Activated CD4-positive, alpha-beta T cell treated with anti-CD3 and anti-CD28 coated beads, Interleukin-2, Interleukin-6, amounts not matched to agents 100 ng/mL and 50 ng/mL, durations not matched to agents 16 hours and 8 hours (primary cell): Measurements from ENCODE around the gene ARHGEF12.
A peak's percentile ranks its signal among the peaks of the same experiment; 100 is the strongest.

Experiments
- DNase-seq: peaks from one replicate; pipeline ENCODE4 v3.0.0-alpha.2; 2020

Gene ARHGEF12

DNA sequence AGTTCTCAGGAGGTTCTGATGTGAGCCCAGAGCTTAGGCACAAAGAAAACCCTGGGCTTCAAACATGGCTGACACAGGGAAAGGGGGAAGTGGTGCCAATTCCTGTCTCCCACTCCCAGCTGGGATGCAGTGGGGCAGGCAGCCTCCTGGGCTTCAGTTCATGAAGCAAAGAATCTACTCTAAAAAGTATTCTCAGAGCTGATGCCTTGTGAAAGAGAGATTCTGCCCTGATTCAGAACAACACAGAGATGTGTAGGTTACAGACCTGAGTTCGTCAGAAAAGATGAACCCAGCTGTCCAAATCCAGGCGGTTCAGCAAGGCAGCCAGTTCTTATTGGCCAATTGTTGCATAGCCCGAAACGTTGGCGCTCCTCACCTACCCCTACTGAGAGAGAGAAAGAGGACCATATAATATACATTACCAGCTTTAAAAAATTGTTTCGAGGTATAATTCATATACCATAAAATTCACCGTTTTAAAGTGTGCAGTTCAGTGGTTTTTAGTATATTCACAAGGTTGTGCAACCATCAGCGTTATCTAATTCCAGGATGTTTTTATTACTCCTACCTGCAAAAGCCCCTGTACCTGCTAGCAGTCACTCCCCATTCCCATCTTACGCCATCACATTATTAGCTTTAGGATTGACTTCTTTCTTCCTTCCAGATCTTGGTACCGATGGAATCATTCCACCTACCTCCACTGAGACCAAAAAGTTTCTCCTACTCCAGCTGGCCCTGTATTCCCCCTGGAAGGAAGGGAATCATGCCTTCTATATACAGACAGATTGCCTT, 18.3 kb upstream of the ARHGEF12 start:
- DNase-seq, result no peak

DNA sequence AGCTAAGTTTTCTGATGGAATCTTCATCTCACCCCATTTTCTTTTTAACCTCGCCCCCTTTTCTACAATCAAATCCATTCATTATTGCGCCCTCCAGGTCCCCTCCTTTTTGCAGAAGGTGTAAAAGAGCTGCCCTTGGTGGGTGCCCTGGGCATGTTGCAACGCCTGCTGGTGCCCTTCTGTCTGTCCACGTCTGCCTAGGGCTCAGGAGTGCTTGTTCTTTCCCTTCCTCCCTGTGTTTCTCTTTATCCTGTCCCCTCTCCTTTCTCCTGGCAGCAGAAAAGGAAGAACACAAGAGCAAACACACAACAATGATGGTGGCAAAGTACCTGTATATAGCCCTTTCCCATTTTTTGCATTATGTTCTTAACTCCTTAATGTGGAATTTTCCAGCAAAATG, 17.3 kb upstream of the ARHGEF12 start:
- no peak for DNase-seq

DNA sequence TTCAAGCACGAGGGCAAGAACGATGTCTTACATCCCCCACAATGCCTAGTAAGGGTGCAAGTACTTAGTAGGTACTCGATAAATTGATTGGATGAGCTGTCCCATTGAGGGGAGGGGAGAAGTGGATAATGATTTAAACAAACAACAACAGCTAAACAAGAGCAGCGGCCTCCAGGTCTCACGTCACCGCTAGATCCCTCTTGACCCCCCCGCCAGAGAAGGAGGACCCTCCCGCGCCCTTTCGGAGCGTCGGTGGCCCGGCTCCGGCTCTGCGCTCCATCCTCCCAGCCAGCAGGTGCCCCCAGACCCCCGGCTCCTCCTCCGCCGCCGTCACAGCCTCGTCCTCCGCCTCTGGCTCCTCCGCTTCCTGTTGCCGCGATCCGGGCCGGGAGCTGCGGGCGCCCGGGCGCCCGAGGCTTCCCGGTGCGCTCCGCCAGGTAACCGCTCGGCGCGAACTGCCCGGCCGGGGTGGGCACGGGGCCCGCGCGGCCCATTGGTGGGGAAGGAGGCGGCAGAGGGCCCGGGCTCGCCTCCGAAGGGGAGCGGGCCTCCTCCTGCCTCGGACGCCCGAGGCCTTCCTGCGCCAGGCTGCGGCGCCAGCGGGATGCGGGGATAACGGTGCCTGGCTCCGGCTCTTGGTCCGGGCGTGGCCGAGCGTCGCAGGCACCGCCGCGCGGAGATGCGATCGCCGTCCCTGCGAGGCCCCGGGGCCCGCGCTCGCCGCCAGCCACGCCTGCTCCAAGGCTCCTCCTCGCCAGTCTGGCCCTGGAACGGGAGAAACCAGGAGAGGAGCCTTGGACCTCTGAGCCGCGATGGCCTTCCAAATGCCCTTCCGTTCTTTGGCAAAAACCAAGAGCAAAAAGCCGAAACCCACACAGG, 11.0 kb upstream of the ARHGEF12 start, which contains the start of gene TLCD5:
TLCD5 (plus strand) TSS at position 368 of the 879 bp plus-strand sequence. CDS start 2,143 bp downstream, outside the sequence.
- DNase-seq, result peak; percentile 49

DNA sequence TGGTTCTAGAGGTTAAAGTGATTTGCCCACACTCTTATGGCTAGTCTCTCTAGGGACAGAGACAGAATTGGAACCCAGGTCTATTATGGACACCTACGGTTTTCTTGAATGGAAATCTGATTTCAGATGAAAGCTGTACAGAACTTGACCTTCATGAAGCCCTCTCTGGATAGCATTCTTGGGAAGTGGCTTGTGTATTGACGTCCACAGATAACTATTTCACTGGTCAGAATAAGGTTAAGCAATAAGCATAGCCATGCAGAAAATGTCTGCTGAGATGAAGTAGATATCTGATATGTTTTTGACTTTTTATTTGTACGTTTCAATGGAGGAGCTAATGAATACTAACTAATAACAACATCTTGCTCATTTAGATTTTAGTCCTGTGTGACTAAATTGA, 10.0 kb upstream of the ARHGEF12 start:
- DNase-seq, result no peak

DNA sequence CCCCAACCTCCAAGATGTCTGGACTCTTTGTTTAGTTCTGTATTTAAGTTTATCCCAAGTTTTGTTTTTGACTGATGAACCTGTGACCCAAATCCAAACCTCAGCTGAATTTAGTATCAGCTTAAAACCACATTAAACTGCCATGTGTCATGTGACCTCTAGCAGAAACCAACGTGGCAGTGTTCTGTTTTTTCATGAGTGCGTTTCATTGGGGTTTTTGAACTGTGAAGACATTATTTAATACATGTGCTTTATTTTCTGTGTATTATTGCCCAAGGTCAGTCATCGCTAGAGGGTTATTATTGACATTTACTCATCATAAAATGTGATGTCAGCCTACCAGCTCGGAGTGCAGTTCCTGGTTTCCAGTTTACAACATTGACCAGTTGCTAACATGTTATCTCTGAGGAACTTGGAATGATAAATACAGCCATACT, 9.3 kb upstream of the ARHGEF12 start:
- DNase-seq, result no peak

DNA sequence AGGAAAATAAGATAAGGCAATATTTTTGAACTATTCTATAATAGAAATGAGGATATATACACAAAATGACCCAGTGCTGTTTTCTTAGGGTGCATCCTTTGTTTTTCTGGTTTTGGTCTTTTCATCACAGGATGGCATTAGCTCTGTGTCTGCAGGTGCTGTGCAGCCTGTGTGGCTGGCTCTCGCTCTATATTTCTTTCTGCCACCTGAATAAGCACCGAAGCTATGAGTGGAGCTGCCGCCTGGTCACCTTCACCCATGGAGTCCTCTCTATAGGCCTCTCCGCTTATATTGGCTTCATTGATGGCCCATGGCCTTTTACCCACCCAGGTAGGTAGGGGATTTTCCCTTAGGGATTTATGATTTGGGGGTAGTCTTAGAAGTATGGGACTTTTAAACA, 8.9 kb upstream of the ARHGEF12 start:
- DNase-seq, result no peak

DNA sequence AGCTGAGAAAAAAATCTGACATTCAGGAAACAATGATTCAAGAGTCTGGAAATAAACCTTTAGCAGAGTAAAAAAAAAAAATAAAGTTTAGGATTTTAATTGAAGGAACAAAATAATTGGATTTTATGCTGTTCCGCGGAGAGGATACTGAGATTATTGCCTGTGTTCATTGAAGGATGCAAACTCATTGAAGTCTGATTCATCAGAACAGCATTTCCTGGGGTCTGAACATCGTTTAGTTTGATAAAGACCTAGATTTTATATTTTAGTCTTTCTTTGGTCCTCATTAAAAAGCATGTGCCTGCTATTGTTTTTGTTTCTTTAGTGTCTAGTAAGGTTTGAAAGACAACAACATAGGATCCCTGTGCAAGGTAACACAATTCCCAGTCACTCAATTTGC, 6.7 kb upstream of the ARHGEF12 start:
- no peak for DNase-seq

DNA sequence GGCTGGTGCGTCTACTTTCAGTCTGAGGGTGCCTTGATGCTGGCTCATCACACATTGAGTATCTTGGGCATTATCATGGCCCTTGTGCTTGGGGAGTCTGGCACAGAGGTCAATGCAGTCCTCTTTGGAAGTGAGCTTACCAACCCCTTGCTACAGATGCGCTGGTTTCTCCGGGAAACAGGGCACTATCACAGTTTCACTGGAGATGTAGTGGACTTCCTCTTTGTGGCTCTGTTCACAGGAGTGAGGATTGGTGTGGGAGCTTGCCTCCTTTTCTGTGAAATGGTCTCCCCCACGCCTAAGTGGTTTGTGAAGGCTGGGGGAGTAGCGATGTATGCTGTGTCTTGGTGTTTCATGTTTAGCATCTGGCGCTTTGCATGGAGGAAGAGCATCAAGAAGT, 6.2 kb upstream of the ARHGEF12 start:
- DNase-seq, result no peak

DNA sequence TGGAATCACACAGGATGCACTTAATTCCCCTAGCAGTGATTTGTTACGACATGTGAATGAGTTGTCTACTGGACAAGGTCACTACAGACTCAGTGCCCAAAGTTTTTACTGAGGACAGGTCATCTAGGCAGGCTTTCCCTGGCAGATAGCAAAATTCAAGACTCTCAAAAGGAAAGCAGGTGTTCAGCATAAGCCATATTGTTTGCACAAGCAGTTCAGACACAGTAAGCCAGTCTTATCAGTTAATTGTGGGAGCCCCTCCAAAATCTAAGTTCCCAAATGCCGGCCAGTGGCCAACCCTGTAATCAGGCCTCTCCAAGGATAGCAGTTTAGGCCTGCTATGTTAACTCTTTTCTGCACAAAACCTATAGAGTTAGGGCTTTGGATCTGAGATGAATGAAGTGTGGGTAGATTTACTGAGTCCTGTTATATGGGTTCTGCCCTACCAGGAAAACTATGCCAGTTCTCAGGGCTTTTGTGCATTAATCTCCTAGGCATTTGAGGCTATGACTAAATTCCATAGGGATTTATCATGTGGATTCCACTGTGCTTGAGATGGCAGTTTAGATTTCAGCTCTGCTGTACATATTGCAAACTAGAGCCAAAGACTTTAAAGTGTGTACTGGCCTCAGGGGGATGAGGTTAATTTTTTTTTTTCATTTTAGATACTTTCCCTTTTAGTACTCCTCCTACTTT, 4.8 kb upstream of the ARHGEF12 start:
- no peak for DNase-seq

DNA sequence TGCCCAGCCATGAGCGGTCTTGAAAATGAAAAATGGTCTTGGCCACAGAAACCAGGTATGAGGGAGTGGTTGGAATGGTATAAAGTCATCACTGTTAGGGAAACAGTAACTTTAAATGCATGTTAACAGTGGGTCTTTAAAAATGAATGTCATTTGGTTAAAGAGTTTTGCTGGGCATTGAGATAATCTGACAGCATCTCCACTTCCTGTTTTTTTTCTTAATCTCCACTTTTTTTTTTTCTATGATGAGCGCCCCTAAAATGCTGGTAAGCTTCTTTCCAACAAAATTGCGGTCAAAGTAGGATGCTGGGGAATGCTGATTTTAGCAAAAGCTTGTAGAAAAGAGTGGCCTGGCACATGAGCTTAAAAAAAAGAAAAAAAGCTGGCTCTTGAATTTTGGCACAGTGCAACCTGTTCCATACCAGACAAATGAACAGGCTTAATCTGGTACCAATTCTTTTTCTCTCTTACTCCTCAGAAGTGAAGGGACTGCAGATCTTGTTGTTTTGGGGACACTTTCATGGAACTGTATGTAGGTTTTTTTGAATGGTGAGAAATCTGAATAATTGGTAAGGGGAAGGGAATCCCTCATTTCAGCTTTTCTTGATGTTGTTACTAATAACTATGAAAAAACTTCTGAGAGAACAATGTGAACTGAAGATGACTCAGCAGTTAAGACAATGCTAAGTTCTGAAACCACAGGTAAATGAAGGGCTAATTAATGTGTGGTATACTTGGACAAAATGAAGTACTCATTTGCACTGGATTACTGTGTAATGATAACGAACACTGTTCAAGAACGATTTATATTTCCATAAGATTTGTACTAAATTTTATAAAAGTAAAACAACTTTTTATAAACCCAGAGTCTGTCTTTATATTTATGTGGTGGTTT, 3.1 kb upstream of the ARHGEF12 start:
- DNase-seq, result no peak

DNA sequence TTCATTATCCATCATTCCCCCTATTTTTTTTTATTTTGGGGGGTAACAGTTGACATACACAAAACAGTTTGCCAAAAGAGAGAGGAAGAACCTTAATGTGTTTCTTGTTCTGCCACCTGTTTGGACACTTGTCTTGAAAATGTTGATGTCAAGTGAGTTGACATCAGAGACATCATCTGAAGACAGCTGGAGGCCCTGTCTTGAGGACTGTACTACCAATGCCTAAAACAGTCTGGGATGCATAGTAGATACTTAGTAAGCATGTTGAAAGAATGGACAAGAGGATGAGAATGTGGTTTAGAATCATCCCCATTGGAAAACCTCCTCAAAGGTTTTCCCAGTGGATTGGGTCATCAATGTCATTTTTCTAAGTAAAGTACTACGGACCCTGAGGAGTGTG, 2.4 kb upstream of the ARHGEF12 start:
- DNase-seq, result no peak

DNA sequence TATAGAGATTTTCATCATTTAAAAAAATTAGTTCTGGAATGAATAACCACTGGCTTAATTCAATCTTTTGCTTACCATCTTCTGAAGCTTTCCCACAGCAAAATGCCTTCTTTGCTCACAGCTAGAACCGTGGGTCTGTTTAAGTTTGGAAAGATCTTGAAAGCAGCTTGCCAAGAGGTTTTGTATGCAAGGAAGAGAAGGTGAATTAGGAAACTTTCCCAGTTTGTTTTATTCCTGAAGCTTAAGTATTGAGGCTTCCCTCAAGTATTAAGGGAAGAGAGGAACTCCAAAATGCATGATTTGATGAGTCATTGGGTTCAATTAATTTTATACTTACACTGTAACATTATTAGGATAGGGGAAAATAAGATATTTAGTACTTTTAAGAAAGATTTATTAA, 1.9 kb upstream of the ARHGEF12 start:
- DNase-seq, result no peak

DNA sequence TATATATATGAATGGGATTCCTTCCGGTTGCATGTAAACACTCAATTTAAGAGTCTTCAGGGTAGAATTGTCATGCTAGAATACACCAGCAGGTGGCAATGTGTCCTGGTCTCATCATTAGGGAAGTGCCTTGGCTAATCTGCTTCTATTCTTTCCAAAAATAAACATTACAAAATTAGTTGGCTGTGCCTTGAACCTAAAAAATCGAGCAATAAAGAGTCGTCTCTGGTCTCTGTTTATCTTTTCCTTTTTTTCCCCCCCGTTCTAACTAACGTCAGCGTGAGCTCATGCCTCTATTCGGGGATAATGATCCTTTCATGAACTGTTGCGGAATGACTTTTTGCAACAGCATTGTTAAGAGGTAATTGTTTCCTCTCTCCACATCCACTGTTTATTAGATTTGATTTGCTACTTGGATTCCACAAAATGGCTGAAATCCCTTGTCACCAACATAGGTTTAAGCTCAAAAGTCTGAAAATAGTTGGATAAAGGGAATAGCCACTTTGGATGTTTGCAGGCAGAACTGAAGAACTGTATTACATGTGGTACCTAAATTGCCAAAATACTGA, 1.2 kb upstream of the ARHGEF12 start:
- DNase-seq, result peak; percentile 80

DNA sequence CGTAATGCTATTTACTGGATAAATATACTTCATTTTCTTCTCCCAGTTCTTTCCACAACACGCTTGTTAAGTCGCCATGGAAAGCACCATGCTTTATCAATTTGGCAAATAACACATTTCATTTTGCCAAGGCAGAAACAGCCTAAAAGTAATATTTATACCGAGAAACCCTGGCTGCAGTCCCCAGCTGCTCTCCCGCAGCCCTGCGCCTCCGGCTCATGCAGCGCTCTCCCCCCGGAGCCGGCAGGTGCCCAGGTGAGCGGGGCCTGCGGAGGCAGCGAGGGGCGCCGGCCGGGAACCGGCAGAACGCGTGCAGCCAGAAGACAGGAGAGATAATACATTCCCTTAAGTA, 681 bp upstream of the ARHGEF12 start:
- DNase-seq, result no peak

DNA sequence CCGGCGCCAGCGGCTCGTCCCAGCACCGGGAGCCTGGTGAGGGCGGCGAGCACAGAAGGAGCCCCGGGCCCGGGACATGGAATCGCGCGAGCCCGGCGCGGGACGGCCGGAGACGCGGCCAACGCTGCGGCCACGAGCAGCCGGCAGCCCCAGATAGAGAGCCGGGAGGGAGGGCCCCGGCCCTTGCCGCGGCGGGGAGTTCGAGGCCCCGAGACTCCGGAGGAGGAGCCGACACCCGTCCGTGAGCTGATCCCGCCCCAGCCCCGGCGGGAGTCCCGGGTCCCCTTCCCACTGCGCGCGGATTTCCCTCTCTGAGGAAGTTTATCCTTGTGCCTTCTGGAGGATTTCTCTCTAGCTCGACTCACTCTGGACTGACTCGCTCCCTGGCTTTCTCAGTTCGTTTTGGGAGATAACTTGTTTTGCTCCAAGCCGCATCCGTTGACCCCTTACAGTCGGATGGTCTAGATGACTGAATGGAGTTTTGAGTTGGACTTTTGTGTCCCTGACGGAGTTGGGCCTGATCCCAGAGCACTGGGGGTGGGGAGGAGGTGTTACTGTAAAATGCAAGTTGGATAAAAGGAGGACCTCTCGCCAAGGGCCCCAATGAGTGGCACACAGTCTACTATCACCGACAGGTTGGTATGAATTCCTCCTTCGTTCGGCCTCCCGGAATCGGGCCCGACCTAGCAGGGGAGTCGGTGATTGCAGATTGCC, 585 bp downstream of the ARHGEF12 start:
- DNase-seq, result peak; percentile 44

DNA sequence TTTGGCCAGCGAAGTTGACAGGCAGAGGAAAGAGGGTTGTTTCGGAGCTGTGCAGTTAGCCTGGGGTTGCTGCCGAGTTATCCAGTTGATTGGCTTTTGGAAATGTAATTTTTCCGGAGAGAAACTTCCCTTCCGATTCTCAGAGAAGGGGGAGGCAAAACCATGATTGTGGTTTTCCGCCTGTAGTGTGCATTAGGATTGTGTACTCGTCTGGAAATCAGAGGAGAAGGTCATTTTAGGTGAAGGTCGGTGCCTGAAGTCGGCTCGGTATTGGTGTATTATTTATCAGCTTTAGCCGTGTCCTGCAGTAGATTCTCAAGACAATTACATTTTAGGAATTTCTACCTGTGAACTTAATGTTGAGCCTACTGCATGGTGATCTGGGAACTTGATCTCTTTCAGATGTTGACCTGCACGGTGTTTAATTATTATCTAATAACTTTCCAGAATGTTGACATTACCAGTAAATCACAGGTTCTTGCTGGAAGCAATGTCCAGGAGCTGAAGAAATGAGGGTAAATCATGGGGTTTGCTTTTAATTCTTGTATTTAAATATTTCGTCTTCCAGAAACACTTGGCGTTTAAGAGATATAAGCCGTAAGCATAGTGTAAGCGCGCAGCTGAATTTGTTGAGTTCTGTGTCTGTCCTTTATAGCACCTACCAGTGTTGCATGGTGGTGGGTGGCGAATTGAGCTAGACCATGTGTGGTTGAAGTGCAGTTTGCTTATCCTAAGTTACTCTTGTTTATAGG, 1.3 kb downstream of the ARHGEF12 start:
- no peak for DNase-seq

DNA sequence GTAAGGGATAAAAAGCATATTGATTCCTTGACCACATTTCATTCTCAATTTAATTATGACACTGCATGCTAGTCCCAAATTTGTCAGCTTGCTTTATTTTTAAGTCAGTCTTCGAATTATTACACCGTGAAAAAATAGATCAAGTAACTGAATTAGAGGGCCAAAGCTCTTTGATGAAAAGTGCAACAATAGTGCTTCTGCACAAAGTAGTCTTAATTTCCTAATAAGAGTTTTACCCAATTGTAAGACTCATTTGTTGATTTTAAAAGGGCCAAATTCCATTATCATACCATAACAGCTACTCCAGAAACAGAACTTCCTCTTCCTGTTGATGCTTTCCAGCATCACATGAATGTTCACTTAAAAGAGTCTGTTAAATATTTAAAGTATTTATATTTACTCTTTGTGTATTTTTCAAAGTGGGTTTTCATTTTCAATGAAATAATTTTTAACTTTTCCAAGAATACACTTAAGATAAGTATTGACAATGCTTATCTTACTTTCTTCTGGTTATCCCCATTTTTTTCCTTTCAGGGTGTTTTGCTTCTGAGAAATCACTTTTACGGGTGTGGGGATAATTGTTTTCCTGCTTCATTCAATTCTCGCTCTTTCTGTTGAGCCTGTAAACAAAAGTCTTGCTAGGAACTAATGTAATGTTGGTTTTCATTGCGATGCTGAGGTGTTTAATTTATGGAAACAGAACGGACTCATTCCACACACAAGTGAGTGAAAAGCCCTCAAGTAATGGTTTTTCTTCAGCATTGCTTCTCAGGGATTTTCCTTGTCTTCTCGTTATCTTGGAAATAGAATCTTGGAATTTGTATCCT, 2.1 kb downstream of the ARHGEF12 start:
- DNase-seq, result no peak

DNA sequence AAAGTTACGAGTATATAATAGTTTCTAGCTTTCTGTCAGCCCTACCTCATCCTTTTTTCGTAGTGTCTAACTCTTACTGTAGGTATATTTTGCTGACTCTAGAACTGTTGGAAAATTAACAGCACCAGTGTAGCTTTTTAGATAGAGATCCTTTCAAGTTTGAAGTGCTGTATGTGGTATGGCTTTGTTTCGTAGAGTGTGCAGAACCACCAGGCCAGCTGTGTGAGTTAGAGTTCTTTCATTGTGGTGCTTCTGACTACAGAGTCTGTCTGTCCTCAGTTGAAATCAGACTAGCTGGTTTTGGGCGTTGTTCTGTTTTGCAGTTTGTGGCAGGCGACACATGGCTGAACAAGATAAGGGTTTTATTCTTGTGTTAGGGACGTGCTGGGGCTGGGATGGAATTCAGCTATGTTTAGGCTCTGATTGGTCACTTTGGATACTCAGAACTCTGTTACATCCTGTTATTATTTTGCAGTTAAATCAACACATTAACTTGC, 3.2 kb downstream of the ARHGEF12 start:
- DNase-seq, result no peak

DNA sequence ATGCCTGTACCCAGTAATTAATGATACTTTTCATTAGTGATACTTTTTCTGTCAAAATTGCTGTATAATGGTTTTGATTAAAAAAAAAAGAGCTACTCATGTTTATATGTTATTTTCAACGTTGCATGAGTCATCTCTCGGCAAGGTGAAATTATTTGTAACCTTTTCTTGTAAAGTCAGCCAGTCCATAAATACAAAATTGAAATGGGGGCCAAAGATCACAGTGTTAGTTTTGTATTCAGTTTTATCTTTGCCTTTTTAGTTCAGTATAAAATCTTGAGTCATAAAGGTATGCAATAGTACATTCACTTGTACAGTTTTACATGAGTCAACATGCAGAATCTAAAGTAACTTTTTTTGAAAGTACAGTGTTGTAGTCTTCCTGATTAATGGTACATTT, 4.3 kb downstream of the ARHGEF12 start:
- DNase-seq, result no peak

DNA sequence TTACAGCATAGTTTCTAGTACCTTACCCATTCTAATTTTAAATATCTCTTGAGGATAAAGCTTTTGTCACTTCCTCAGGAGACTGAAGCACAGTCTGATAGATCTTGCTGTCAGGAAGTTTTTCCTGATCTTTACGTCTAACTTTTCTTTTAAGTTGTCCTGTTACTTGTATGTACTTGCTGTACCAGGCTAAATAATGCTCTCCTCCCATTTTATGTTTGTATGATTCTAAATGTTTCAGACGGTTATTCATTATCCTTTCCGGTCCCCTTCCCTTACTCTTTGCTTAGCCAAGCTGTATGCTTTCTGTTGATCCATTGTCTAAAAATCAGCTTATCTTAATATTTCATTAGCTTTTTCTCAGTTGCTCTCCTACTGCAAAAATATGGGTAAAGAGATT, 6.0 kb downstream of the ARHGEF12 start:
- no peak for DNase-seq
